Mesenchymal stem cell (in vitro differentiated cells and primary cell): ENCODE measurements around the gene RMC1.
A peak's percentile ranks its signal among the peaks of the same experiment; 100 is the strongest.

Experiments
- DNase-seq: peaks from one replicate; pipeline ENCODE4 v3.0.0-alpha.2; 2013
- H2AFZ ChIP-seq: one replicate; pipeline ENCODE4 v1.6.1; 2013; ENCODE audit warnings: low read depth, mild to moderate bottlenecking, control low read depth, inconsistent platforms, low read length, moderate library complexity
- H2AK5ac ChIP-seq: 2 replicates; pipeline ENCODE4 v1.6.1; 2013; ENCODE audit warnings: low read length, moderate library complexity, mild to moderate bottlenecking, inconsistent platforms; ENCODE audit not compliant: severe bottlenecking
- H2BK120ac ChIP-seq: one replicate; pipeline ENCODE4 v1.6.1; 2013; ENCODE audit warnings: low read depth, mild to moderate bottlenecking, inconsistent platforms, low read length, moderate library complexity
- H2BK12ac ChIP-seq, 2 experiments: one replicate each; pipeline ENCODE4 v1.6.1; 2013; ENCODE audit warnings: inconsistent platforms in 2 of 2, low read length in 2 of 2, mild to moderate bottlenecking in 2 of 2, moderate library complexity in 2 of 2, control low read depth in 1 of 2
- H2BK15ac ChIP-seq: one replicate; pipeline ENCODE4 v1.6.1; 2013; ENCODE audit warnings: mild to moderate bottlenecking, low read depth, inconsistent platforms; ENCODE audit not compliant: poor library complexity, severe bottlenecking
- H2BK5ac ChIP-seq: 2 replicates; pipeline ENCODE4 v1.6.1; 2013; ENCODE audit warnings: low read depth, mild to moderate bottlenecking, low read length, control low read depth, inconsistent platforms; ENCODE audit not compliant: poor library complexity, severe bottlenecking
- H3K14ac ChIP-seq, 2 experiments: one replicate each; pipeline ENCODE4 v1.6.1; 2013; ENCODE audit warnings: inconsistent platforms in 2 of 2, low read length in 2 of 2, control low read depth in 1 of 2, mild to moderate bottlenecking in 1 of 2, moderate library complexity in 1 of 2
- H3K18ac ChIP-seq, 2 experiments: one replicate each; pipeline ENCODE4 v1.6.1; 2013; ENCODE audit warnings: inconsistent platforms in 2 of 2, low read length in 2 of 2, control low read depth in 1 of 2, low read depth in 1 of 2, mild to moderate bottlenecking in 1 of 2
- H3K23ac ChIP-seq, 2 experiments: one replicate each; pipeline ENCODE4 v1.6.1; 2013; ENCODE audit warnings: inconsistent platforms in 2 of 2, low read length in 2 of 2, mild to moderate bottlenecking in 2 of 2, moderate library complexity in 2 of 2, control low read depth in 1 of 2
- H3K27ac ChIP-seq: 2 replicates; pipeline ENCODE4 v1.5.1; 2013; ENCODE audit warnings: mild to moderate bottlenecking, moderate library complexity, low read length, control low read depth, inconsistent platforms; ENCODE audit not compliant: poor library complexity, severe bottlenecking
- H3K27me3 ChIP-seq, 2 experiments: 2 replicates each; pipeline versions ENCODE4 v1.6.1 to v1.7.0; 2013; ENCODE audit warnings: low read length in 2 of 2, mild to moderate bottlenecking in 2 of 2, moderate library complexity in 2 of 2, control low read depth in 1 of 2, inconsistent platforms in 1 of 2; ENCODE audit not compliant: control insufficient read depth in 1 of 2, insufficient read depth in 1 of 2
- H3K36me3 ChIP-seq, 2 experiments: 2 replicates each; pipeline versions ENCODE4 v1.6.1 to v1.7.0; 2013; ENCODE audit warnings: low read length in 2 of 2, control low read depth in 1 of 2, inconsistent platforms in 1 of 2, low read depth in 1 of 2, mild to moderate bottlenecking in 1 of 2; ENCODE audit not compliant: insufficient read depth in 2 of 2, control insufficient read depth in 1 of 2
- H3K4ac ChIP-seq, 2 experiments: one replicate each; pipeline ENCODE4 v1.6.1; 2013; ENCODE audit warnings: inconsistent platforms in 2 of 2, low read length in 2 of 2, mild to moderate bottlenecking in 2 of 2, moderate library complexity in 2 of 2, control low read depth in 1 of 2, low read depth in 1 of 2
- H3K4me1 ChIP-seq: 2 replicates; pipeline ENCODE4 v1.6.1; 2013; ENCODE audit warnings: low read depth, low read length, control low read depth; ENCODE audit not compliant: control insufficient read depth, insufficient read depth
- H3K4me2 ChIP-seq: 2 replicates; pipeline ENCODE4 v1.6.1; 2013; ENCODE audit warnings: low read length, mild to moderate bottlenecking, inconsistent platforms; ENCODE audit not compliant: poor library complexity, severe bottlenecking
- H3K4me3 ChIP-seq, 2 experiments: 2 replicates each; pipeline versions ENCODE4 v1.5.1 to v1.7.0; 2013; ENCODE audit warnings: low read length in 2 of 2, mild to moderate bottlenecking in 2 of 2, control low read depth in 1 of 2, low read depth in 1 of 2; ENCODE audit not compliant: insufficient read depth in 1 of 2
- H3K79me1 ChIP-seq: replicated peaks from 2 replicates; pipeline ENCODE4 v1.6.1; 2013; ENCODE audit warnings: mild to moderate bottlenecking, control low read depth, low read length, inconsistent platforms; ENCODE audit not compliant: poor library complexity, severe bottlenecking
- H3K9ac ChIP-seq: 2 replicates; pipeline ENCODE4 v1.7.0; 2013; ENCODE audit warnings: mild to moderate bottlenecking, low read length, moderate library complexity
- H3K9me3 ChIP-seq: 2 replicates; pipeline ENCODE4 v1.7.0; 2013; ENCODE audit warnings: mild to moderate bottlenecking, low read length; ENCODE audit not compliant: control insufficient read depth
- H4K8ac ChIP-seq: one replicate; pipeline ENCODE4 v1.6.1; 2013; ENCODE audit warnings: inconsistent platforms, mild to moderate bottlenecking, low read length, moderate library complexity
- H4K91ac ChIP-seq: one replicate; pipeline ENCODE4 v1.6.1; 2013; ENCODE audit warnings: mild to moderate bottlenecking, low read length, inconsistent platforms
- WGBS: methylation state at CpG from one replicate; pipeline ENCODE4 v1.1.7; 2013; ENCODE audit warnings: mixed read lengths; 5-methylcytosine and 5-hydroxymethylcytosine counted together

RMC1 gene

GRCh38 chr18:23532848-23533247, 29.5 kb downstream of the RMC1 start:
- Histone ChIP-seq H3K27ac (no peak overlapping the region), H3K4ac (no peak overlapping the region), H3K27me3 (no peaks in the 10 kb centered on the region), H3K9ac (no peak overlapping the region), H2BK15ac (no peak overlapping the region), H3K4me3 (no peak overlapping the region), H2BK12ac (no peak overlapping the region), H2AK5ac (no peak overlapping the region), H3K36me3 (peaks cover 71 to 97% of the 10 kb centered on the region in 2 experiments), H3K23ac (no peak overlapping the region), H2BK5ac (no peak overlapping the region), H2BK120ac (no peak overlapping the region), H3K79me1 (peaks cover 20% of the 10 kb centered on the region), H3K9me3 (no peaks in the 10 kb centered on the region), H3K4me2 (no peak overlapping the region), H3K4me1 (peaks cover 10% of the 10 kb centered on the region), H3K18ac (no peak overlapping the region), H2AFZ (no peak overlapping the region), H4K91ac (no peak overlapping the region), H4K8ac (no peak overlapping the region), H3K14ac (no peak overlapping the region)
- no peak for DNase-seq
- 87% methylated on average over 3 of the region's 4 CpGs for WGBS

DNA sequence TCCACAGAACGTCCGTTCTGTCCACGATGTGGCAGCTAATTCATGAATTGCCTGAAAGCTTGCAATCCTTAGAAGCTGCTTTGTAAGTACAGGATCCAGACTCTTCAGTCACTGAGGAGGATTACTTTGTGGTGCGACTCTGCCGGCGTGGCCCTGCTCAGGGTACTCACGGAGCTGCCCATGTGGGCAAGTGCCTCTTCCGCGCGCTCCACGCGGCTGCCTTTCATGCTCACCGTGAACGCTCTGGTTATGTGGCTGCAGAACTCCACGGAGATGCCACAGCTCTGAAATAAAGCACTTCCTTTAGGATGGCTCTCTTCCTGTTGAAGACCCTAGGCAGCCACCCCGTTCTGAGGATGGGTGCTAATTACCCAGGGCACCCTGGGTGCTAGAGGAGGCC, 31.0 kb downstream of the RMC1 start:
- Histone ChIP-seq H3K4me1 (peaks cover 9% of the 10 kb centered on the region), H3K27ac (no peak overlapping the region), H3K27me3 (no peaks in the 10 kb centered on the region), H4K91ac (no peak overlapping the region), H3K36me3 (peaks cover 71 to 100% of the 10 kb centered on the region in 2 experiments), H3K4me2 (no peak overlapping the region), H3K4me3 (no peak overlapping the region), H2BK12ac (no peak overlapping the region), H3K18ac (no peak overlapping the region), H2BK120ac (no peak overlapping the region), H3K9ac (no peak overlapping the region), H3K4ac (no peak overlapping the region), H2BK5ac (no peak overlapping the region), H2BK15ac (no peak overlapping the region), H2AFZ (no peak overlapping the region), H3K14ac (no peak overlapping the region), H4K8ac (no peak overlapping the region), H2AK5ac (no peak overlapping the region), H3K79me1 (peaks cover 16% of the 10 kb centered on the region), H3K9me3 (no peaks in the 10 kb centered on the region), H3K23ac (no peak overlapping the region)
- DNase-seq, result no peak
- WGBS, result 97% methylated on average over 16 of the region's 16 CpGs

GRCh38 chr18:23536204-23536603, 32.9 kb downstream of the RMC1 start:
- Histone ChIP-seq H4K91ac (no peak overlapping the region), H2AFZ (no peak overlapping the region), H3K36me3 (peaks cover 71 to 100% of the 10 kb centered on the region in 2 experiments), H3K27ac (no peak overlapping the region), H2BK15ac (no peak overlapping the region), H3K4ac (no peak overlapping the region), H2BK120ac (no peak overlapping the region), H3K14ac (no peak overlapping the region), H3K18ac (no peak overlapping the region), H4K8ac (no peak overlapping the region), H3K4me3 (no peak overlapping the region), H3K23ac (no peak overlapping the region), H3K4me2 (no peak overlapping the region), H3K27me3 (no peaks in the 10 kb centered on the region), H3K9me3 (no peaks in the 10 kb centered on the region), H3K79me1 (peaks cover 19% of the 10 kb centered on the region), H2BK5ac (no peak overlapping the region), H2BK12ac (no peak overlapping the region), H3K9ac (no peak overlapping the region), H3K4me1 (peaks cover 9% of the 10 kb centered on the region), H2AK5ac (peak overlapping the region; percentile 26)
- DNase-seq, result no peak
- 95% methylated on average over 5 of the region's 5 CpGs for WGBS

GRCh38 chr18:23537274-23537673, 34.0 kb downstream of the RMC1 start:
- Histone ChIP-seq H3K4ac (no peak overlapping the region), H3K23ac (no peak overlapping the region), H4K91ac (no peak overlapping the region), H3K4me2 (no peak overlapping the region), H3K4me1 (peaks cover 9% of the 10 kb centered on the region), H4K8ac (no peak overlapping the region), H3K9me3 (no peaks in the 10 kb centered on the region), H2BK12ac (no peak overlapping the region), H3K9ac (no peak overlapping the region), H2AFZ (no peak overlapping the region), H3K14ac (no peak overlapping the region), H3K18ac (no peak overlapping the region), H2BK120ac (no peak overlapping the region), H3K79me1 (peaks cover 18% of the 10 kb centered on the region), H2BK5ac (no peak overlapping the region), H2AK5ac (peak overlapping the region; percentile 22), H3K27me3 (no peaks in the 10 kb centered on the region), H3K27ac (peak overlapping the region; percentile 76), H2BK15ac (no peak overlapping the region), H3K36me3 (peaks cover 69 to 100% of the 10 kb centered on the region in 2 experiments), H3K4me3 (no peak overlapping the region)
- WGBS, result 98% methylated on average over 7 of the region's 7 CpGs
- DNase-seq, result no peak
